Upper lobe of left lung (tissue), 6 donors: ENCODE measurements around the gene VASN. TPM values are rescaled to one million over a fixed set of nuclear protein-coding genes. Genes with fewer than 3 reads are reported as not detected.

Experiments
- ATAC-seq, 2 donors: fragments of 200-7000 bp; cut with Tn5 transposase; one replicate each; pipeline ENCODE4 v1.9.1; 2022; ENCODE audit warnings: mild to moderate bottlenecking in 2 of 2, moderate library complexity in 2 of 2; ENCODE audit not compliant: low FRiP score in 2 of 2
- DNase-seq, 2 donors: peaks; one replicate each; pipeline ENCODE4 v3.0.0-alpha.2; 2019 to 2020
- H3K27ac ChIP-seq, 4 donors: fragments of 200-600 bp; sonication (generic); one replicate each; pipeline ENCODE4 v1.5.1; 2016 to 2019
- H3K27me3 ChIP-seq, 4 donors: fragments of 200-600 bp; sonication (generic); one replicate each; pipeline ENCODE4 v1.5.1; 2017 to 2019
- H3K36me3 ChIP-seq, 4 donors: fragments of 200-600 bp; sonication (generic); one replicate each; pipeline ENCODE4 v1.5.1; 2016 to 2019
- H3K4me1 ChIP-seq, 4 donors: fragments of 200-600 bp; sonication (generic); one replicate each; pipeline ENCODE4 v1.5.1; 2018 to 2019
- H3K4me3 ChIP-seq, 4 donors: fragments of 200-600 bp; sonication (generic); one replicate each; pipeline ENCODE4 v1.5.1; 2017 to 2019; ENCODE audit warnings: mild to moderate bottlenecking in 2 of 4, moderate library complexity in 1 of 4
- H3K9me3 ChIP-seq, 4 donors: fragments of 200-600 bp; sonication (generic); one replicate each; pipeline ENCODE4 v1.5.1; 2018 to 2019
- EP300 ChIP-seq, 4 donors: sonication (generic); formaldehyde crosslinking; IDR thresholded peaks; one replicate each; pipeline ENCODE4 v1.5.1; 2017; ENCODE audit warnings: antibody characterized with exemption in 4 of 4, control low read depth in 2 of 4
- POLR2A ChIP-seq, 4 donors: fragments of 450-650 bp; IDR thresholded peaks; one replicate each; pipeline ENCODE4 v1.5.1; 2016 to 2017; ENCODE audit warnings: antibody characterized with exemption in 4 of 4, mild to moderate bottlenecking in 2 of 4
- POLR2AphosphoS5 ChIP-seq, 2 donors: sonication (generic); formaldehyde crosslinking; IDR thresholded peaks; one replicate each; pipeline ENCODE4 v1.5.1; 2017; ENCODE audit warnings: antibody characterized with exemption in 2 of 2
- WGBS, 2 donors: methylation state at CpG; one replicate each; pipeline ENCODE4 v1.1.5; 2017 to 2018; 5-methylcytosine and 5-hydroxymethylcytosine counted together
- total RNA-seq, 6 donors: library from RNA; depleted of rRNA in 4 of 6; stranded (reverse); fragments of >200 nt in 4 of 6; gene quantifications; one replicate each; pipeline versions ENCODE4 v1.1.0 to v1.2.1, GENCODE V29; 2016 to 2021
- TF ChIP-seq, protein P1 (sequence below), 6 experiments: fragments of 450-650 bp in 4 of 6; fragments of 200-600 bp in 2 of 6; sonication (generic) in 2 of 6; IDR thresholded peaks; one replicate each; pipeline ENCODE4 v1.5.1; 2016 to 2019; ENCODE audit warnings: antibody characterized with exemption in 6 of 6
- donor health status: DM: no; HTN: no; CAD: no; lungs with moderate emphysema.
- donor health status: DM: no; HTN: yes; CAD: no; lungs with severe emphysema.

VASN gene
- total RNA-seq, 6 donors from 2014 or later: 11.4 to 40.6 (median 30.2) TPM

DNA sequence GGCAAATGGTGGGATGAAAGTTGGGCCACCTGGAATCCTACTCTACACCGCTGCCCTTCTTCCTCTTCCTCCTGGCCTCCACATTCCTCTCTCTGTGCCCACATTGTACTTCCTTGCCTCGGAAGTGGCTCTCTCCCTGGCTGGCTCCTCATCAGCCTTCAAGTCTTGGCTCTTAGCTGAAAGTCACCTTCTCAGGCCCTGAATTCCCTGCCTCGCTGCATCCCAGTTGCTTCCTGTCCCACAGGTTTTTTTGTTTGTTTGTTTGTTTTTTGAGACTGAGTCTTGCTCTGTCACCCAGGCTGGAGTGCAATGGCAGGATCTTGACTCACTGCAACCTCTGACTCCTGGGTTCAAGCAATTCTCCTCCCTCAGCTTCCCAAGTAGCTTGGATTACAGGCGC lies 18.0 kb upstream of the VASN start:
- Histone ChIP-seq H3K27ac (no peak overlapping the region), H3K4me3 (no peak overlapping the region), H3K9me3 (no peaks in the 10 kb centered on the region), H3K27me3 (no peaks in the 10 kb centered on the region), H3K4me1 (peaks cover 16 to 25% (median 19%) of the 10 kb centered on the region in 4 donors), H3K36me3 (peaks cover 0 to 30% (median 22%) of the 10 kb centered on the region in 4 donors)
- 80 to 85% methylated on average over 4 of the region's 4 CpGs for WGBS, 2 donors
- ATAC-seq: no peak
- DNase-seq: no peak
- TF ChIP-seq, protein P1, sequence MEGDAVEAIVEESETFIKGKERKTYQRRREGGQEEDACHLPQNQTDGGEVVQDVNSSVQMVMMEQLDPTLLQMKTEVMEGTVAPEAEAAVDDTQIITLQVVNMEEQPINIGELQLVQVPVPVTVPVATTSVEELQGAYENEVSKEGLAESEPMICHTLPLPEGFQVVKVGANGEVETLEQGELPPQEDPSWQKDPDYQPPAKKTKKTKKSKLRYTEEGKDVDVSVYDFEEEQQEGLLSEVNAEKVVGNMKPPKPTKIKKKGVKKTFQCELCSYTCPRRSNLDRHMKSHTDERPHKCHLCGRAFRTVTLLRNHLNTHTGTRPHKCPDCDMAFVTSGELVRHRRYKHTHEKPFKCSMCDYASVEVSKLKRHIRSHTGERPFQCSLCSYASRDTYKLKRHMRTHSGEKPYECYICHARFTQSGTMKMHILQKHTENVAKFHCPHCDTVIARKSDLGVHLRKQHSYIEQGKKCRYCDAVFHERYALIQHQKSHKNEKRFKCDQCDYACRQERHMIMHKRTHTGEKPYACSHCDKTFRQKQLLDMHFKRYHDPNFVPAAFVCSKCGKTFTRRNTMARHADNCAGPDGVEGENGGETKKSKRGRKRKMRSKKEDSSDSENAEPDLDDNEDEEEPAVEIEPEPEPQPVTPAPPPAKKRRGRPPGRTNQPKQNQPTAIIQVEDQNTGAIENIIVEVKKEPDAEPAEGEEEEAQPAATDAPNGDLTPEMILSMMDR (IDR thresholded peaks at IDR 0.05): no peak
- TF ChIP-seq POLR2AphosphoS5 (IDR thresholded peaks at IDR 0.05) (no peak), POLR2A (IDR thresholded peaks at IDR 0.05) (no peak), EP300 (IDR thresholded peaks at IDR 0.05) (no peak)

DNA sequence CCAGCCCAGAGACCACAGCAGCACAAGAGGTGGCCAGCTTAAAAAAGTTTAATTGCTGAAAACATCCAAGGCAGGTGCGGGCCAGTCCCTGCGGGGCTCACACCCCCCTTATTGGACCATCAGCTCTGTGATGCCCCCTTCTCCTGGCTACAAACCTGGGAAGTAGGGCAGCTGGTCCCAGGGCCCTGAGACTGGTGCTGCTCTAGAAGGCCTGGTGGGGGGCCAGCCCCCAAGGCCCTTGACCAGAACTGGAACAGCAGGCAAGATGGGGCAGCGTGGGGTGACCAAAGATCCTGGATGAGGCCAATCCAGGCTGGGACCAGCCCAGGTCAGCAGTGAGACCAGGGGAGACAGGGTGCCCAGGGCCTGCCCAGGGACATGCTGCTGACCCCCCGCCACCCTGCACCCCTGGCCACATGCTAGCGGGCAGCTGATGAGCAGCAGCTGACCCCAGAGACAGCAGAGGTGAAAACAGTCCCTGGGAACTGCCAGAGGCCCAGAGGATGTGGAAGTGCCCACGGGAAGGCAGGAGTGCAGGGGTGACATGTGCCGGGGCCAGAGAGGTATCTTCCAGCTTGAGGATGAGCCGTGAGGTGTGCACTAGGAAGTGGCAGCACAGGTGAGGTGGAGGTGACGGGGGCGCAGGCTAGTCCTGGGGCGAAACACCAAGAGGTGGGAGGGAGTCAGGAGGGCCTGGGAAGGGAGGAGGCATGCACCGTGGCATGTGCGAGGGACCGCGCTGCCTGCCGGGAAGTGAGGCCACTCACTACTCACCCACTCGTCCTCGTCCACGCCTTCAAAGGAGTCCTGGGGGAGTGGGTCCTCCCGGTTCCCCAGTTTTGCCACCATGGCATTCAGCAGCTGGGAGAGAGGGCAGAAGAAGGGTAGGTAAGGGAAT lies 16.9 kb upstream of the VASN start:
- no peak for ATAC-seq
- peaks cover 13 to 20% (median 15%) of the 10 kb centered on the region in 4 donors for H3K4me1 ChIP-seq
- H3K27ac ChIP-seq: no peak overlapping the region
- H3K36me3 ChIP-seq: peaks cover 0 to 38% (median 23%) of the 10 kb centered on the region in 4 donors
- no peaks in the 10 kb centered on the region for H3K27me3 ChIP-seq
- no peaks in the 10 kb centered on the region for H3K9me3 ChIP-seq
- no peak for TF ChIP-seq POLR2A (IDR thresholded peaks at IDR 0.05)
- TF ChIP-seq, protein P1 (IDR thresholded peaks at IDR 0.05): no peak
- TF ChIP-seq EP300 (IDR thresholded peaks at IDR 0.05): no peak
- TF ChIP-seq POLR2AphosphoS5 (IDR thresholded peaks at IDR 0.05): no peak
- no peak for DNase-seq
- H3K4me3 ChIP-seq: no peak overlapping the region
- 93 to 95% methylated on average over 19 to 20 of the region's 20 CpGs for WGBS, 2 donors

DNA sequence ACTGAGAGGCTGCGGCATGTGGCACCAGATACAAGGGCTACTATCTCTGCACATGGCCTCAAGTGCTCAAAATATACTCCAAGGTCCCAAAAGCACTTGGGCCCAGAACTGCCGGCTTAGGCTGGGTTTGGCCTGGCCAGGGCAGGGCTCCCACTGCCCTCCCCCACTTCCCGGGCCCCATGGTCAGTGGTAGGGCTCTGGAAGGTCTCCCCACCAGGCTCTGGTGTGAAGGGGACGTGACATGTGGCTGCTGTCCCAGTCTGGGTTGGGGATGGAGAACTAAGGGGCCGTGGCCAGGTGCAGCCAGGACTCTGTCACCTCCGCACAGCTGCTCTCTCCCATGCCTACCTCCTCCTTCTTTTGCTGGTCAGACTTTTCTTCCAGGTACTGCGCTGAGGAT lies 14.8 kb upstream of the VASN start:
- TF ChIP-seq POLR2A (IDR thresholded peaks at IDR 0.05) (no peak), POLR2AphosphoS5 (IDR thresholded peaks at IDR 0.05) (no peak), EP300 (IDR thresholded peaks at IDR 0.05) (no peak)
- TF ChIP-seq, protein P1 (IDR thresholded peaks at IDR 0.05): no peak
- Histone ChIP-seq H3K4me3 (no peak overlapping the region), H3K27me3 (no peaks in the 10 kb centered on the region), H3K4me1 (peaks cover 0 to 5% (median under 1%) of the 10 kb centered on the region in 4 donors), H3K9me3 (no peaks in the 10 kb centered on the region), H3K36me3 (peaks cover 0 to 53% (median 35%) of the 10 kb centered on the region in 4 donors), H3K27ac (no peak overlapping the region)
- ATAC-seq (no peak), DNase-seq (no peak)
- WGBS, 2 donors: 80 to 91% methylated on average over 4 to 7 of the region's 7 CpGs

DNA sequence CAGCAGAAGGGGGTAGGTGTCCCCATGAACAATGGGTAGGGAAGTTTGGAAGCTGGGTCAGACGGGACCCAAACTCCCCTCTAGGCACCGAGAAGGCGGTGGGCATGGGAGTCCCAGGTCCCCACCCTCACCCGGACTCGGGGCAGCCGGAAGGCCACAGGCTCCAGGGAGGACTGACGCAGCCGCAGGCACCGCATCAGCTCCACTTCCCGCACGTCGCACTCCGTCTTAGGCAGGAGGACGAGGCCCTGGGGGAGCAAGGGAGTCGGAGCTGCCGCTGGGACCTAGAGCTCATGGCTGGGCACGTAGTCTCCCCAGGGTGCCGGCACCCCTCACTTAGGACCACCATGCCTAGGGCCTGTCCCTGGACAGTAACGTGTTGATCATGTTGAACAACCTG lies 13.4 kb upstream of the VASN start:
- H3K4me1 ChIP-seq: peaks cover 0 to 5% (median 0%) of the 10 kb centered on the region in 4 donors
- H3K27me3 ChIP-seq: no peaks in the 10 kb centered on the region
- H3K4me3 ChIP-seq: no peak overlapping the region
- WGBS, 2 donors: 97 to 99% methylated on average over 18 to 19 of the region's 19 CpGs
- no peak for DNase-seq
- peaks cover 0 to 67% (median 45%) of the 10 kb centered on the region in 4 donors for H3K36me3 ChIP-seq
- H3K9me3 ChIP-seq: no peaks in the 10 kb centered on the region
- no peak overlapping the region for H3K27ac ChIP-seq
- no peak for TF ChIP-seq POLR2A (IDR thresholded peaks at IDR 0.05)
- TF ChIP-seq EP300 (IDR thresholded peaks at IDR 0.05): no peak
- no peak for TF ChIP-seq POLR2AphosphoS5 (IDR thresholded peaks at IDR 0.05)
- TF ChIP-seq, protein P1 (IDR thresholded peaks at IDR 0.05): no peak
- ATAC-seq: no peak
